Measurements from ENCODE around the gene BLM. TPM values are rescaled to one million over a fixed set of nuclear protein-coding genes. Genes with fewer than 3 reads are reported as not detected.
"Not testable (repeated sequence)": the region's sequence is repeated elsewhere in the genome, so short reads cannot be mapped to it uniquely, and the experiment has no call there.

The BLM gene
- 54.2 and 65.9 TPM in 2 replicates for total RNA-seq (2014; rRNA removed; shearing (Covaris generic))

GRCh38 chr15:90716976-90717821 lies at the start of gene BLM:
Gene BLM, plus strand, starts transcription at chr15:90717346. Its CDS starts 30,047 bp downstream, at chr15:90747393.
- Histone ChIP-seq H3K27ac (peak within 1 kb of the TSS; percentile 83), H3K9me3 (replicated peaks) (no peaks in the 10 kb centered on the region), H3K36me3 (no peaks in the 10 kb centered on the region; the same call in 1 of the 2 replicates), H3K27me3 (no peaks in the 10 kb centered on the region), H3K4me1 (peaks cover 5% of the 10 kb centered on the region; the same call in 1 of the 2 replicates), H3K4me3 (peak within 1 kb of the TSS; percentile 81)
- peak; percentile 96 to 98 for DNase-seq

- not testable (repeated sequence) for DNase-seq; H3K27me3 ChIP-seq; H3K4me3 ChIP-seq; H3K9me3 ChIP-seq (replicated peaks); H3K4me1 ChIP-seq; H3K36me3 ChIP-seq; H3K27ac ChIP-seq
These were observed 49.3 kb upstream of the BLM start for GRCh38 chr15:90667755-90668345.

DNA sequence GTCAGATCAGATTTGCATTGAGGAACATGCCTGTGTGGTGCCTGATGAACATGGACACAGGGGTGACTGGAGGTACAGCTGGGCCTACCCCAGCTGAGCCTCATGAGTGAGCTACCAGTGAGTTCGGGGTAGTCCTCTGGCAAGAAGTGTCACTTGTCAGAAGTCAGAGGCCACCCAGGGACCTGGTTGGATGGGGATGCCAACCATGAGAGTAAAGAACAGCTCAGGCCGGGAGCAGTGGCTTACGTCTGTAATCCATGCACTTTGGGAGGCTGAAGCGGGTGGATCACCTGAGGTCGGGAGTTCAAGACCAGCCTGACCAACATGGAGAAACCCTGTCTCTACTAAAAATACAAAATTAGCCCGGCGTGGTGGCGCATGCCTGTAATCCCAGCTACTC lies 46.5 kb upstream of the BLM start:
- H3K4me1 ChIP-seq; H3K9me3 ChIP-seq (replicated peaks); H3K27me3 ChIP-seq; H3K4me3 ChIP-seq; H3K27ac ChIP-seq; DNase-seq; H3K36me3 ChIP-seq: not testable (repeated sequence)

GRCh38 chr15:90671216-90671615 lies 45.9 kb upstream of the BLM start:
- H3K4me3 ChIP-seq: no peak overlapping the region
- no peak overlapping the region for H3K27ac ChIP-seq
- H3K4me1 ChIP-seq: peaks cover 4% of the 10 kb centered on the region; the same call in 1 of the 2 replicates
- H3K36me3 ChIP-seq: no peaks in the 10 kb centered on the region
- no peaks in the 10 kb centered on the region for H3K9me3 ChIP-seq (replicated peaks)
- DNase-seq: no peak
- H3K27me3 ChIP-seq: no peaks in the 10 kb centered on the region

DNA sequence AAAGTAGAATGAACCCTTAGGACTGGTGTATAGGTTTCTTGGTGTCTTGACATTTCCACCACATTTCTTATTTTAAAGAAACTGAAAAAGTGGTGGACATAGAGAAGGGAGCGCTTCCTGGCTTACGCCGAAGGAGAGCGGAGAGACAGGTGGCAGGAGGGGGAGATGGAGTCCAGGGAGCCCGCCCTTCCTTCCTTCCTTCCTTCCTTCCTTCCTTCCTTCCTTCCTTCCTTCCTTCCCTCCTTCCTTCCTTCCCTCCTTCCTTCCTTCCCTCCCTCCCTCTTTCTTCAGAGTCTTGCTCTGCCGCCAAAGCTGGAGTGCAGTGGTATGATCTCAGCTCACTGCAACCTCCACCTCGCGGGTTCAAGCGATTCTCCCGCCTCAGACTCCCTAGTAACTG lies 43.8 kb upstream of the BLM start:
- not testable (repeated sequence) for H3K27ac ChIP-seq; H3K4me3 ChIP-seq; H3K4me1 ChIP-seq; DNase-seq; H3K27me3 ChIP-seq; H3K9me3 ChIP-seq (replicated peaks); H3K36me3 ChIP-seq

DNA sequence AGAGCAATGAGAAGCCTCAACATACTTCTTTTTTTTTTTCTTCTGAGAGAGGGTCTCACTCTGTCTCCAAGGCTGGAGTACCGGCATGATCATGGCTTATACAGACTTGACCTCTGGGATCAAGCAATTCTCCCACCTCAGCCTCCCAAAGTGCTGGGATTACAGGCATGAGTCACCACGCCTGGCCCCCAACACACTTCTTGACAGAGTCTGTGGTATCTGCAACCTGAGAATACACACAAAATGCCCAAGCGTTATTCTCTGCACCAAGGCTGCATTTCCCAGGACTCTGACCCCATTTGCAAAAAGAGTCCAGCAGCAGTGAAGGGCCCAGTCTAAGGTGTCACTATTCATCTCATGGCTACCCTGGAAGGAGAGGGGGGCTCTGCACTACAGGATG lies 42.7 kb upstream of the BLM start:
- peak; percentile 21 to 55 for DNase-seq
- H3K4me3 ChIP-seq: no peak overlapping the region
- H3K4me1 ChIP-seq: 0 out of 2 replicates have a peak, but pooled peaks cover 4% of the 10 kb centered on the region
- H3K9me3 ChIP-seq (replicated peaks): peaks cover 4% of the 10 kb centered on the region; the same call in 1 of the 2 replicates
- no peak overlapping the region for H3K27ac ChIP-seq
- H3K27me3 ChIP-seq: no peaks in the 10 kb centered on the region
- no peaks in the 10 kb centered on the region for H3K36me3 ChIP-seq

DNA sequence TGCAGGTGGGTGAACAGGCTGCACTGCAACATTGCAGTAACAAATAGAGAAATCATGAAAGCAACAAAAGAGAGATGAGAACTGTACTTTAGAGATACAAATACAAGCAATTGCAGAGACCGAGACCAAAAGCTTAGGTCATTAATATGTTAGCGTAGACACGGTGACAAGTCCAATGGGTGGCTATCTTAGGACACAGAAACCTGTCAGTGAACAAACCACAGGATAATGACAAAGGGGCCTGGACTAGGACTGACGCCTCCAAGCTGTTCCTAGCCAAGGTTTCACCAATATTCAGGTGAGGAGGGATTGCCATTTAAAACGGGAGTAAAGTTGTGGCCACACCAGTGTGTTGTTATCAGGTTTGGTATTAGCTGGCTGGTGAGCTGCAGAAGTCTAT lies 41.7 kb upstream of the BLM start:
- Histone ChIP-seq H3K4me3 (no peak overlapping the region), H3K27ac (no peak overlapping the region), H3K9me3 (replicated peaks) (peaks cover 4% of the 10 kb centered on the region; the same call in 1 of the 2 replicates), H3K4me1 (0 out of 2 replicates have a peak, but pooled peaks cover 4% of the 10 kb centered on the region), H3K36me3 (no peaks in the 10 kb centered on the region), H3K27me3 (no peaks in the 10 kb centered on the region)
- no peak for DNase-seq

GRCh38 chr15:90677807-90678790 lies 39.0 kb upstream of the BLM start:
- Histone ChIP-seq H3K9me3 (replicated peaks) (peaks cover 4% of the 10 kb centered on the region; the same call in 1 of the 2 replicates), H3K36me3 (no peaks in the 10 kb centered on the region), H3K27ac (no peak overlapping the region), H3K27me3 (no peaks in the 10 kb centered on the region), H3K4me1 (peaks cover 4% of the 10 kb centered on the region; the same call in 1 of the 2 replicates), H3K4me3 (no peak overlapping the region)
- no peak for DNase-seq

DNA sequence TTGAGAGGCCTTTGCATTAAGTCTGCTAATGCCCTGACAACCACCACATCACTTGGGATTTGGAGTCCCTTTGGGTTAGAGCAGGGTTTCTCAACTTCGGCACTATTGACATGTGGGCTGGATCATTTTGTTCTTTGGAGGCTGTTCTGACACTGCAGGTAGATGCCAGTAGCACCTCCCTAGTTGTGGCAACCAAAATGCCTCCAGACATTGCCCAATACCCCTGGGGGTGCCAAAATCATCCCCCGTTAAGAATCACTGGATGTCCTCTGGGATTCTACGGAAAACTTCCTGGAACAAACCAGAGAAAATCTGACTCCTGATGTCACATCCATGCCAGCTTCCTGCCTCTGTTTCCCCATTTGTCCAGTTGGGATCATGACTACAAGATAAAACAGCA lies 37.2 kb upstream of the BLM start:
- H3K27ac ChIP-seq: no peak overlapping the region

GRCh38 chr15:90680371-90680935 lies 36.7 kb upstream of the BLM start:
- Histone ChIP-seq H3K4me3 (no peak overlapping the region), H3K36me3 (no peaks in the 10 kb centered on the region), H3K27ac (no peak overlapping the region), H3K27me3 (no peaks in the 10 kb centered on the region), H3K4me1 (no peaks in the 10 kb centered on the region; the same call in 1 of the 2 replicates), H3K9me3 (replicated peaks) (peaks cover 4% of the 10 kb centered on the region; the same call in 1 of the 2 replicates)
- no peak for DNase-seq

More for the DNA sequence above, 37.2 kb upstream of the BLM start:
- peaks cover 4% of the 10 kb centered on the region; the same call in 1 of the 2 replicates for H3K9me3 ChIP-seq (replicated peaks)
- H3K36me3 ChIP-seq: no peaks in the 10 kb centered on the region
- H3K4me3 ChIP-seq: no peak overlapping the region
- H3K27me3 ChIP-seq: no peaks in the 10 kb centered on the region
- no peaks in the 10 kb centered on the region; the same call in 1 of the 2 replicates for H3K4me1 ChIP-seq
- no peak for DNase-seq

DNA sequence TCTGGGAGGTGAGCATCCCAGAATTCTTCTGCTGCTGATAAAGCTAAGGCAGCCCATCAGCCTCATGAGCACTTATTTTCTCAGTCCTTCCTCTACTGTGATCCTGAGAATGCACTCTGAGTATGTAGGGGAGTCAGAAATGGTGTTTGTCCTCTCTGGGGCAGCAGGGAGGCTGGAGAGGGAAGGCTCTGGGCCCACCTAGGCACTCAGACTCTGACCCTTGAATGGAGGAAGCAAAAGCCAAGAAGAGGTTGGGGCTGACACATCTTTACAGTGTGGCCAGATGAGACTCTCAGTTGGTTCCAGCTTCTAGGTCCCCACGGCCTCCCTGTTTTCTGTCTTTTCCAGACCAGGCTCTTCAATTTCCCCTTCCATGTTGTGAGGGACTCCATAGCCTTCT lies 36.1 kb upstream of the BLM start:
- Histone ChIP-seq H3K9me3 (replicated peaks) (peaks cover 4% of the 10 kb centered on the region; the same call in 1 of the 2 replicates), H3K27me3 (no peaks in the 10 kb centered on the region), H3K4me1 (peaks cover under 1% of the 10 kb centered on the region), H3K36me3 (no peaks in the 10 kb centered on the region), H3K4me3 (no peak overlapping the region), H3K27ac (no peak overlapping the region)
- DNase-seq: no peak

DNA sequence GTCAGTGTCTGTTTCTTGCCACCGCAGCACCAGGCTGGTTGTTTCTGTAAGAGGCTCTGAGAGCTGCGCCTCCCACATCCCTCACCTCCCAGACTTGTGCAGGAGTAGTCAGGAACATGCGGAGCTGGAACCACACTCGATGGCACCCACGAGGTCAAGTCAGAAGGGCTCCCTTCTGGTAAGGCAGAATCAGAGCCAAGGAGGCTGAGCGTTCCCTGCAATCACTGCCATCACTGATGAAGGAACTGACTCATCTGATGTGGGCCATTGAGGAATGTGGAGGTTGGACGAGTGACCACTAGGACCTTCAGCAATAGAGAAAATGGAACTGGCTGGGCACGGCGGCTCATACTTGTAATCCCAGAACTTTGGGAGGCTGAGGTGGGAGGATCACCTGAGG lies 35.7 kb upstream of the BLM start:
- Histone ChIP-seq H3K9me3 (replicated peaks) (peaks cover 4% of the 10 kb centered on the region; the same call in 1 of the 2 replicates), H3K4me1 (peaks cover 5% of the 10 kb centered on the region), H3K36me3 (no peaks in the 10 kb centered on the region), H3K27me3 (no peaks in the 10 kb centered on the region), H3K27ac (no peak overlapping the region), H3K4me3 (no peak overlapping the region)
- DNase-seq: no peak

- peaks cover under 1% of the 10 kb centered on the region; the same call in 1 of the 2 replicates for H3K9me3 ChIP-seq (replicated peaks)
- DNase-seq: no peak
- no peaks in the 10 kb centered on the region for H3K27me3 ChIP-seq
- no peak overlapping the region for H3K27ac ChIP-seq
- no peaks in the 10 kb centered on the region for H3K36me3 ChIP-seq
- H3K4me3 ChIP-seq: no peak overlapping the region
- H3K4me1 ChIP-seq: peaks cover 11% of the 10 kb centered on the region
These were observed 33.8 kb upstream of the BLM start for GRCh38 chr15:90683371-90683770.

- peak; percentile 18 to 26 for DNase-seq
- Histone ChIP-seq H3K9me3 (replicated peaks) (no peaks in the 10 kb centered on the region), H3K27ac (no peak overlapping the region), H3K27me3 (no peaks in the 10 kb centered on the region), H3K4me1 (peaks cover 11% of the 10 kb centered on the region), H3K36me3 (no peaks in the 10 kb centered on the region), H3K4me3 (no peak overlapping the region)
These were observed 33.3 kb upstream of the BLM start for GRCh38 chr15:90683876-90684275.
